HepG2 (cell line): ENCODE results near the gene ELP6. TPM values are rescaled to one million over a fixed set of nuclear protein-coding genes. Genes with fewer than 3 reads are reported as not detected.

Experiments used
- ATAC-seq: fragments of 200-7000 bp; cut with Tn5 transposase; 3 replicates; pipeline ENCODE4 v1.9.1; 2020; ENCODE audit warnings: mild to moderate bottlenecking, moderate library complexity
- Bru-seq: library from RNA; stranded (reverse); fragments of 400-500 nt; gene quantifications from one replicate; lab custom pipeline; 2021; lab: Mats Ljungman, UMichigan
- BruChase-seq, 2 experiments: library from RNA; stranded (reverse); fragments of 400-500 nt; gene quantifications; one replicate each; lab custom pipeline; 2021; lab: Mats Ljungman, UMichigan
- BruUV-seq: library from RNA; stranded (reverse); fragments of 400-500 nt; replicated peaks from 2 replicates; lab custom pipeline; 2021; lab: Mats Ljungman, UMichigan
- CTCF ChIA-PET: fragments of 300-600 bp; formaldehyde crosslinking; extraction: SDS; loops from one replicate; lab custom pipeline; 2021; ENCODE audit warnings: low total read pairs, inconsistent platforms, low intra/inter-chr PET ratio; lab: Yijun Ruan, JAX
- POLR2A ChIA-PET: fragments of 350-600 bp; sonication (Branson Sonifier 250); formaldehyde crosslinking; loops from one replicate; lab custom pipeline; 2020; ENCODE audit warnings: antibody characterized with exemption, inconsistent platforms; lab: Yijun Ruan, JAX
- DNase-seq: peaks from one replicate; pipeline ENCODE4 v3.0.0-alpha.2; 2015; ENCODE audit warnings: low spot score
- FAIRE-seq: peaks from 3 replicates; lab custom pipeline; 2011; peaks lifted over from hg19 to GRCh38; lab: Jason Lieb, UNC
- H2AFZ ChIP-seq: one replicate; pipeline ENCODE4 v1.6.1; 2011; ENCODE audit warnings: low read length, inconsistent platforms
- H3K27ac ChIP-seq: fragments of 300-600 bp; 3 replicates; pipeline ENCODE4 v1.8.0; 2011; ENCODE audit warnings: mixed run types, mild to moderate bottlenecking, mixed read lengths, low read length, inconsistent platforms; ENCODE audit not compliant: insufficient read depth; ENCODE audit errors: extremely low read length
- H3K27me3 ChIP-seq, 2 experiments: fragments of 200-600 bp in 1 of 2; 2 replicates in 1 of 2; 3 replicates in 1 of 2; pipeline versions ENCODE4 v1.6.0 to v1.8.0; 2011; ENCODE audit warnings: low read length in 2 of 2, mild to moderate bottlenecking in 2 of 2, moderate library complexity in 2 of 2, inconsistent platforms in 1 of 2; ENCODE audit not compliant: insufficient read depth in 2 of 2, control insufficient read depth in 1 of 2
- H3K36me3 ChIP-seq, 2 experiments: fragments of 200-600 bp in 1 of 2; replicated peaks in 1 of 2; 2 replicates in 1 of 2; 3 replicates in 1 of 2; pipeline versions ENCODE4 v1.5.1 to v1.8.0; 2011; ENCODE audit warnings: low read length in 2 of 2, inconsistent platforms in 1 of 2; ENCODE audit not compliant: insufficient read depth in 2 of 2, control insufficient read depth in 1 of 2
- H3K4me1 ChIP-seq: 2 replicates; pipeline ENCODE4 v1.5.1; 2012; ENCODE audit warnings: low read length, inconsistent platforms; ENCODE audit not compliant: insufficient read depth
- H3K4me2 ChIP-seq: 2 replicates; pipeline ENCODE4 v1.6.0; 2011; ENCODE audit warnings: low read depth, low read length, inconsistent platforms
- H3K4me3 ChIP-seq, 3 experiments: fragments of 200-600 bp in 1 of 3; sonication (generic), shearing (Covaris generic) in 1 of 3; replicated peaks in 1 of 3; 2 replicates each; pipeline ENCODE4 v1.5.1; 2011 to 2016; ENCODE audit warnings: low read length in 3 of 3, inconsistent platforms in 2 of 3, low read depth in 2 of 3, mild to moderate bottlenecking in 2 of 3, control low read depth in 1 of 3, mixed read lengths in 1 of 3; ENCODE audit not compliant: insufficient read depth in 1 of 3
- H3K79me2 ChIP-seq: one replicate; pipeline ENCODE4 v1.6.1; 2011; ENCODE audit warnings: low read length, inconsistent platforms; ENCODE audit not compliant: insufficient read depth
- H3K9ac ChIP-seq: 2 replicates; pipeline ENCODE4 v1.6.0; 2011; ENCODE audit warnings: mild to moderate bottlenecking, low read depth, low read length, inconsistent platforms; ENCODE audit not compliant: insufficient read depth
- H3K9me3 ChIP-seq: 2 replicates; pipeline ENCODE4 v1.5.1; 2012; ENCODE audit warnings: mild to moderate bottlenecking, low read length
- H4K20me1 ChIP-seq: 2 replicates; pipeline ENCODE4 v1.6.0; 2011; ENCODE audit warnings: inconsistent platforms, mild to moderate bottlenecking, low read length, moderate library complexity; ENCODE audit not compliant: insufficient read depth
- BCL6 ChIP-seq: IDR thresholded peaks from 2 replicates; pipeline ENCODE4 v1.6.1; 2016; ENCODE audit warnings: missing genetic modification reagents, missing compliant biosample characterization
- GZF1 ChIP-seq: sonication (generic); formaldehyde crosslinking; IDR thresholded peaks from 2 replicates; pipeline ENCODE4 v1.5.1; 2020; ENCODE audit warnings: mild to moderate bottlenecking, missing genetic modification reagents
- JUNB ChIP-seq: sonication (generic); formaldehyde crosslinking; IDR thresholded peaks from 2 replicates; pipeline ENCODE4 v1.8.0; 2022; ENCODE audit warnings: missing genetic modification reagents, mild to moderate bottlenecking, borderline replicate concordance
- RARA ChIP-seq: IDR thresholded peaks from 2 replicates; pipeline ENCODE4 v1.6.1; 2016; ENCODE audit warnings: missing genetic modification reagents, missing compliant biosample characterization
- TBX3 ChIP-seq: fragments of 450-650 bp; IDR thresholded peaks from 2 replicates; pipeline ENCODE4 v1.6.1; 2017; ENCODE audit warnings: antibody characterized with exemption, mild to moderate bottlenecking, inconsistent platforms, borderline replicate concordance
- ZNF431 ChIP-seq: sonication (generic); formaldehyde crosslinking; IDR thresholded peaks from 2 replicates; pipeline ENCODE4 v1.9.0; 2022; ENCODE audit warnings: missing genetic modification reagents, low read depth, mild to moderate bottlenecking, borderline replicate concordance
- ZNF720 ChIP-seq: sonication (generic); formaldehyde crosslinking; IDR thresholded peaks from 2 replicates; pipeline ENCODE4 v1.4.0; 2020; ENCODE audit warnings: missing genetic modification reagents
- WGBS: methylation state at CpG from one replicate; pipeline ENCODE4 v1.1.6; 2017; ENCODE audit warnings: low lambda C conversion rate; 5-methylcytosine and 5-hydroxymethylcytosine counted together
- in situ Hi-C: cut with HindIII; loops from 2 replicates; pipeline ENCODE4 v1.10.0; 2017; ENCODE audit warnings: low pct_unique_long_range_greater_than_20kb; ENCODE audit not compliant: extremely low pct_ligation_motif_present
- intact Hi-C: fragments of 100-400 bp; cut with micrococcal nuclease; formaldehyde crosslinking; loops from one replicate; pipeline ENCODE4 v1.10.0; 2022; ENCODE audit not compliant: unreplicated experiment
- long read RNA-seq, 2 experiments: library from RNA in 1 of 2; library from polyadenylated mRNA in 1 of 2; stranded (forward) in 1 of 2; unstranded in 1 of 2; transcript quantifications; one replicate each; pipeline ENCODE4 v2.0.0, GENCODE V29; 2019 to 2022
- polyA minus RNA-seq, 3 experiments: library from RNA; depleted of rRNA, polyadenylated mRNA; stranded (reverse); fragments of >200 nt; gene quantifications; 2 replicates each; pipeline ENCODE4 v1.2.3, GENCODE V29; 2011; ENCODE audit warnings: low replicate concordance in 1 of 3
- polyA plus RNA-seq, 8 experiments: library from polyadenylated mRNA; depleted of rRNA in 3 of 8; stranded (reverse) in 7 of 8; unstranded in 1 of 8; fragments of >200 nt; fragmentation: Illumina TruSeq in 4 of 8; extraction: Trizol in 4 of 8; gene quantifications; 2 replicates each; pipeline versions ENCODE4 v1.2.1 to v1.2.3, GENCODE V29; 2011 to 2016; ENCODE audit warnings: low read depth in 4 of 8, missing spikeins in 1 of 8, mixed read lengths in 1 of 8; ENCODE audit not compliant: insufficient read depth in 1 of 8
- total RNA-seq, 5 experiments: library from RNA; depleted of rRNA; stranded (reverse); fragments of >200 nt; fragmentation: Illumina TruSeq; extraction: Trizol; gene quantifications; 2 replicates each; pipeline ENCODE4 v1.2.3, GENCODE V29; 2016; ENCODE audit warnings: low read depth in 1 of 5
- TF ChIP-seq, protein P1 (sequence below): sonication (generic); formaldehyde crosslinking; IDR thresholded peaks from 2 replicates; pipeline ENCODE4 v1.5.0; 2020; ENCODE audit warnings: mild to moderate bottlenecking, missing genetic modification reagents
- TF ChIP-seq, protein P2 (sequence below): IDR thresholded peaks from 2 replicates; pipeline ENCODE4 v1.6.1; 2016; ENCODE audit warnings: mild to moderate bottlenecking, missing biosample characterization, missing genetic modification reagents
- TF ChIP-seq, protein P3 (sequence below): sonication (generic); formaldehyde crosslinking; IDR thresholded peaks from 2 replicates; pipeline ENCODE4 v1.5.0; 2020; ENCODE audit warnings: mild to moderate bottlenecking, missing genetic modification reagents

Gene ELP6, protein sequence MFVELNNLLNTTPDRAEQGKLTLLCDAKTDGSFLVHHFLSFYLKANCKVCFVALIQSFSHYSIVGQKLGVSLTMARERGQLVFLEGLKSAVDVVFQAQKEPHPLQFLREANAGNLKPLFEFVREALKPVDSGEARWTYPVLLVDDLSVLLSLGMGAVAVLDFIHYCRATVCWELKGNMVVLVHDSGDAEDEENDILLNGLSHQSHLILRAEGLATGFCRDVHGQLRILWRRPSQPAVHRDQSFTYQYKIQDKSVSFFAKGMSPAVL
- total RNA-seq (2016; rRNA removed; fragmentation: Illumina TruSeq; extraction: Trizol): 38.6 and 45.0 TPM in 2 replicates
- 21.1 and 22.8 TPM in 2 replicates for total RNA-seq (2016; cell fraction: cytosol; rRNA removed; fragmentation: Illumina TruSeq; extraction: Trizol; ENCODE audit: low read depth)
- total RNA-seq (2016; cell fraction: insoluble cytoplasmic fraction; rRNA removed; fragmentation: Illumina TruSeq; extraction: Trizol): 40.9 and 43.5 TPM in 2 replicates
- 31.1 and 33.1 TPM in 2 replicates for total RNA-seq (2016; cell fraction: membrane; rRNA removed; fragmentation: Illumina TruSeq; extraction: Trizol)
- total RNA-seq (2016; cell fraction: nucleus; rRNA removed; fragmentation: Illumina TruSeq; extraction: Trizol): 35.1 and 40.6 TPM in 2 replicates
- 43.6 and 49.3 TPM in 2 replicates for polyA plus RNA-seq (2011; rRNA removed)
- polyA plus RNA-seq (2011; cell fraction: cytosol; rRNA removed): 48.6 and 55.2 TPM in 2 replicates
- polyA plus RNA-seq (2011; cell fraction: nucleus; rRNA removed): 27.3 and 28.8 TPM in 2 replicates
- polyA plus RNA-seq (2012): 15.1 and 17.2 TPM in 2 replicates
- 15.9 and 19.1 TPM in 2 replicates for polyA plus RNA-seq (2016; cell fraction: cytosol; fragmentation: Illumina TruSeq; extraction: Trizol; ENCODE audit: low read depth)
- 46.8 and 48.4 TPM in 2 replicates for polyA plus RNA-seq (2016; cell fraction: insoluble cytoplasmic fraction; fragmentation: Illumina TruSeq; extraction: Trizol; ENCODE audit: low read depth)
- polyA plus RNA-seq (2016; cell fraction: membrane; fragmentation: Illumina TruSeq; extraction: Trizol; ENCODE audit: low read depth): 23.9 and 24.2 TPM in 2 replicates
- polyA plus RNA-seq (2016; cell fraction: nucleus; fragmentation: Illumina TruSeq; extraction: Trizol; ENCODE audit: insufficient read depth, low read depth): 63.6 and 69.2 TPM in 2 replicates
- 60.8 and 110 TPM in 2 replicates for polyA minus RNA-seq (2011; rRNA and poly(A)+ RNA removed; ENCODE audit: low replicate concordance)
- 12.7 and 18.2 TPM in 2 replicates for polyA minus RNA-seq (2011; cell fraction: cytosol; rRNA and poly(A)+ RNA removed)
- polyA minus RNA-seq (2011; cell fraction: nucleus; rRNA and poly(A)+ RNA removed): 49.6 and 56.1 TPM in 2 replicates
- Bru-seq, nascent RNA: percentile 68 among the genes with signal in this experiment
- percentile 69 among the genes with signal in this experiment for BruChase-seq, experiment 1, labeled RNA remaining after a 6-hour chase
- BruChase-seq, experiment 2, labeled RNA remaining after a 2-hour chase: percentile 70 among the genes with signal in this experiment
- long read RNA-seq, experiment 1, transcript ELP6-201 (7 exons, 1,401 nt): major isoform, 23 of 51 reads
- long read RNA-seq, experiment 1, partial matches to known transcripts: 7 of 51 reads
- long read RNA-seq, experiment 1, other reads (novel, unspliced or antisense): 17 of 51 reads
- long read RNA-seq, experiment 2, transcript ELP6-201 (7 exons, 1,401 nt): major isoform, 22 of 42 reads
- long read RNA-seq, experiment 2, partial matches to known transcripts: 6 of 42 reads
- long read RNA-seq, experiment 2, other reads (novel, unspliced or antisense): 11 of 42 reads

DNA sequence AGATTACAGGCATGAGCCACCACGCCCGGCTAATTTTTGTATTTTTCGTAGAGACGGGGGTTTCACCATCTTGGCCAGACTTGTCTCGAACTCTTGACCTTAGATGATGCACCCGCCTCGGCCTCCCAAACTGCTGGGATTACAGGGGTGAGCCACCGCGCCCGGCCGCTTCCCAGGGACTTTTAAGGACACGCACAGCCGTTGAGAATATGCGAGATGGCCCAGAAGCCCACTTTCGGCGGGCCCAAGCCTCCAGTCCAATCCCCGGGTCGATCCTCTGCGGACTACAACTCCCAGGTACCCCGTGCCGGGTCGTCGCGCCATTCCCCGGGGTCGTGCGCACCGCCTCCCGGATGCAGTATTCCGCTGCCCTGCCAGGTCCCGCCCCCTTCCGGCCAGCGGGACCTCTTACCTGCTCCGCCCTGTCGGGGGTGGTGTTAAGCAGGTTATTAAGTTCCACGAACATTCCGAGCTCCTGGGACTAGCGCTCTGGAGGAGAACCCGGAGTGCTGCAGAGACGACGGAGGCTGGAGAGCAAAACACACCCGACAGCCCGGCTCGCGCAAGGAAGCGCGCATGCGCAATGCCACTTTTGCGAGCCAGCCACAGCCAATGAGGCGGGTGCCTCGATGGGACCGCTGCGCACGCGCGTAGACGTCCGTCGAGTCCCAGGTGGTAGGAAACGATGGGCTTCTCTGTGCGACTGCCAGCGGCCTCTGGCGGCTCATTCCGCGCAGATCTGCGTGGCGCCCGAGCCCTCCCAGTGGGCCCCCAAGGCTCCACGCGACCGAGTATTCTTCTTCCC lies at the start of gene ELP6:
Gene ELP6, minus strand, starts transcription at position 588 of the 805 bp plus-strand sequence. Its CDS starts 122 bp downstream, at position 466.
- peak within 1 kb of the TSS; percentile 77 to 87 (median 86) for H3K4me3 ChIP-seq
- peak within 1 kb of the TSS; percentile 89 for H2AFZ ChIP-seq
- H3K36me3 ChIP-seq: peaks cover 2 to 10% of the 10 kb centered on the region in 2 experiments; a peak in 2 of 5 replicates
- intact Hi-C loops: loop anchor here (1.0 to 5.0 kb wide), 3 partner anchors 36 to 92 kb away; partner anchors contain the start of gene SCAP
- ChIA-PET CTCF (interaction anchor here (2.1 kb wide), 1 partner anchor 92 kb away, joined by 16 read pairs; no protein-coding TSS in a partner anchor), POLR2A (no interaction called here)
- H3K27me3 ChIP-seq: no peaks in the 10 kb centered on the region; a peak in 1 of 5 replicates
- in situ Hi-C loops: loop anchor here (5.0 kb wide), 1 partner anchor 91 kb away; no protein-coding TSS in a partner anchor
- peaks cover 40% of the 10 kb centered on the region for H3K4me1 ChIP-seq
- peaks cover 15% of the 10 kb centered on the region for H3K79me2 ChIP-seq
- peak within 1 kb of the TSS; percentile 88 for H3K9ac ChIP-seq
- H3K27ac ChIP-seq: peak within 1 kb of the TSS; percentile 97
- 1% methylated on average over 27 of the region's 71 CpGs for WGBS
- ATAC-seq (peak; percentile 98), FAIRE-seq (peak; percentile 48), DNase-seq (peak; percentile 91)
- peak within 1 kb of the TSS; percentile 99 for H3K4me2 ChIP-seq
- BruUV-seq: TSS peak; percentile 96
- no peaks in the 10 kb centered on the region for H4K20me1 ChIP-seq
- no peaks in the 10 kb centered on the region for H3K9me3 ChIP-seq
- no peak for TF ChIP-seq TBX3
- TF ChIP-seq GZF1 (CRISPR knock-in tag): peak; percentile 82; the same call in 1 of the 2 replicates
- TF ChIP-seq RARA (CRISPR knock-in tag): peak; percentile 27; the same call in 1 of the 2 replicates
- TF ChIP-seq ZNF431 (CRISPR knock-in tag): peak; percentile 51; the same call in 1 of the 2 replicates
- TF ChIP-seq BCL6: no peak
- TF ChIP-seq, protein P1, sequence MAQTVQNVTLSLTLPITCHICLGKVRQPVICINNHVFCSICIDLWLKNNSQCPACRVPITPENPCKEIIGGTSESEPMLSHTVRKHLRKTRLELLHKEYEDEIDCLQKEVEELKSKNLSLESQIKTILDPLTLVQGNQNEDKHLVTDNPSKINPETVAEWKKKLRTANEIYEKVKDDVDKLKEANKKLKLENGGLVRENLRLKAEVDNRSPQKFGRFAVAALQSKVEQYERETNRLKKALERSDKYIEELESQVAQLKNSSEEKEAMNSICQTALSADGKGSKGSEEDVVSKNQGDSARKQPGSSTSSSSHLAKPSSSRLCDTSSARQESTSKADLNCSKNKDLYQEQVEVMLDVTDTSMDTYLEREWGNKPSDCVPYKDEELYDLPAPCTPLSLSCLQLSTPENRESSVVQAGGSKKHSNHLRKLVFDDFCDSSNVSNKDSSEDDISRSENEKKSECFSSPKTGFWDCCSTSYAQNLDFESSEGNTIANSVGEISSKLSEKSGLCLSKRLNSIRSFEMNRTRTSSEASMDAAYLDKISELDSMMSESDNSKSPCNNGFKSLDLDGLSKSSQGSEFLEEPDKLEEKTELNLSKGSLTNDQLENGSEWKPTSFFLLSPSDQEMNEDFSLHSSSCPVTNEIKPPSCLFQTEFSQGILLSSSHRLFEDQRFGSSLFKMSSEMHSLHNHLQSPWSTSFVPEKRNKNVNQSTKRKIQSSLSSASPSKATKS: no peak
- TF ChIP-seq JUNB (CRISPR knock-in tag): no peak
- TF ChIP-seq, protein P2, sequence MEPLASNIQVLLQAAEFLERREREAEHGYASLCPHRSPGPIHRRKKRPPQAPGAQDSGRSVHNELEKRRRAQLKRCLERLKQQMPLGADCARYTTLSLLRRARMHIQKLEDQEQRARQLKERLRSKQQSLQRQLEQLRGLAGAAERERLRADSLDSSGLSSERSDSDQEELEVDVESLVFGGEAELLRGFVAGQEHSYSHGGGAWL (CRISPR knock-in tag): peak; percentile 18; the same call in 1 of the 2 replicates
- TF ChIP-seq, protein P3, sequence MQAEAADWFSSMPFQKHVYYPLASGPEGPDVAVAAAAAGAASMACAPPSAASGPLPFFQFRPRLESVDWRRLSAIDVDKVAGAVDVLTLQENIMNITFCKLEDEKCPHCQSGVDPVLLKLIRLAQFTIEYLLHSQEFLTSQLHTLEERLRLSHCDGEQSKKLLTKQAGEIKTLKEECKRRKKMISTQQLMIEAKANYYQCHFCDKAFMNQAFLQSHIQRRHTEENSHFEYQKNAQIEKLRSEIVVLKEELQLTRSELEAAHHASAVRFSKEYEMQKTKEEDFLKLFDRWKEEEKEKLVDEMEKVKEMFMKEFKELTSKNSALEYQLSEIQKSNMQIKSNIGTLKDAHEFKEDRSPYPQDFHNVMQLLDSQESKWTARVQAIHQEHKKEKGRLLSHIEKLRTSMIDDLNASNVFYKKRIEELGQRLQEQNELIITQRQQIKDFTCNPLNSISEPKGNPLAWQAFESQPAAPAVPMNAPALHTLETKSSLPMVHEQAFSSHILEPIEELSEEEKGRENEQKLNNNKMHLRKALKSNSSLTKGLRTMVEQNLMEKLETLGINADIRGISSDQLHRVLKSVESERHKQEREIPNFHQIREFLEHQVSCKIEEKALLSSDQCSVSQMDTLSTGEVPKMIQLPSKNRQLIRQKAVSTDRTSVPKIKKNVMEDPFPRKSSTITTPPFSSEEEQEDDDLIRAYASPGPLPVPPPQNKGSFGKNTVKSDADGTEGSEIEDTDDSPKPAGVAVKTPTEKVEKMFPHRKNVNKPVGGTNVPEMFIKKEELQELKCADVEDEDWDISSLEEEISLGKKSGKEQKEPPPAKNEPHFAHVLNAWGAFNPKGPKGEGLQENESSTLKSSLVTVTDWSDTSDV: no peak
- TF ChIP-seq ZNF720 (CRISPR knock-in tag): no peak
